ENCODE data around the gene PPARA. TPM values are rescaled to one million over a fixed set of nuclear protein-coding genes. Genes with fewer than 3 reads are reported as not detected.

The PPARA gene
- total RNA-seq, 3 donors from 2014 or later (not counting 1 experiment from before 2014, with no cell fraction given), result 20.1 to 27.8 (median 27.0) TPM

DNA sequence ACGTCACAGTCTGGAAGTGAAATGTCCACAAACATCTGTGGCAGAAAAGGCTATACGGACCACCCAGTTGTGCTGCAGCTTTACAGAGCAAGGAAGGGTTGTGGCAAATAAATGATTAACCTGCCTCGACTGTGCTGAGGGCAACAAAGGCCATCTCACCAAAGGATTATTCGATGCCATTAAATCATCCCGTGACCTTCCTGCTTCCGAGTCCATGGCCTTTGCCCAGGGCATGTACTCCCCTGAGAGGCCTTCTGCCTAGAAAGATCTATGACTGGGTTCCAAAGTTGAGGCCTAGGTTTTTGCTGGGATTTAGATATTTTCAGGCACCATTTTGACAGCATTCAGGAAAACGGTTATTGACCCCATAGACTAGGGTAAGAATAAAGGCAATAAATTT is 90.6 kb downstream of the PPARA start:
- TF ChIP-seq, protein P1, sequence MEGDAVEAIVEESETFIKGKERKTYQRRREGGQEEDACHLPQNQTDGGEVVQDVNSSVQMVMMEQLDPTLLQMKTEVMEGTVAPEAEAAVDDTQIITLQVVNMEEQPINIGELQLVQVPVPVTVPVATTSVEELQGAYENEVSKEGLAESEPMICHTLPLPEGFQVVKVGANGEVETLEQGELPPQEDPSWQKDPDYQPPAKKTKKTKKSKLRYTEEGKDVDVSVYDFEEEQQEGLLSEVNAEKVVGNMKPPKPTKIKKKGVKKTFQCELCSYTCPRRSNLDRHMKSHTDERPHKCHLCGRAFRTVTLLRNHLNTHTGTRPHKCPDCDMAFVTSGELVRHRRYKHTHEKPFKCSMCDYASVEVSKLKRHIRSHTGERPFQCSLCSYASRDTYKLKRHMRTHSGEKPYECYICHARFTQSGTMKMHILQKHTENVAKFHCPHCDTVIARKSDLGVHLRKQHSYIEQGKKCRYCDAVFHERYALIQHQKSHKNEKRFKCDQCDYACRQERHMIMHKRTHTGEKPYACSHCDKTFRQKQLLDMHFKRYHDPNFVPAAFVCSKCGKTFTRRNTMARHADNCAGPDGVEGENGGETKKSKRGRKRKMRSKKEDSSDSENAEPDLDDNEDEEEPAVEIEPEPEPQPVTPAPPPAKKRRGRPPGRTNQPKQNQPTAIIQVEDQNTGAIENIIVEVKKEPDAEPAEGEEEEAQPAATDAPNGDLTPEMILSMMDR (IDR thresholded peaks at IDR 0.05), result no peak
- Histone ChIP-seq H3K27me3 (ENCODE audit: control insufficient read depth, insufficient read depth, low read length) (no peaks in the 10 kb centered on the region), H3K4me3 (ENCODE audit: low read length) (no peak overlapping the region), H3K9me3 (ENCODE audit: control insufficient read depth, insufficient read depth, low read length) (no peaks in the 10 kb centered on the region), H3K4me1 (ENCODE audit: control insufficient read depth, insufficient read depth, low read length) (peaks cover 24% of the 10 kb centered on the region), H3K36me3 (ENCODE audit: control insufficient read depth, insufficient read depth, low read length) (peaks cover 10% of the 10 kb centered on the region), H3K27ac (ENCODE audit: low read length) (no peak overlapping the region)
- H3K27me3 Mint-ChIP-seq (ENCODE audit: low read depth in 2 of 2), result no peaks in the 10 kb centered on the region
- ATAC-seq, result no peak
- no peak overlapping the region for H3K4me3 Mint-ChIP-seq
- no peaks in the 10 kb centered on the region for H3K36me3 Mint-ChIP-seq
- H3K4me1 Mint-ChIP-seq, result peaks cover 19 to 28% of the 10 kb centered on the region in 2 donors
- intact Hi-C loops (cut with micrococcal nuclease), result no loop called here
- 97% methylated on average over 7 of the region's 7 CpGs for WGBS (ENCODE audit: insufficient coverage)
- H3K27ac Mint-ChIP-seq, result no peak overlapping the region
- DNase-seq, result no peak
- H3K9me3 Mint-ChIP-seq, result no peaks in the 10 kb centered on the region

DNA sequence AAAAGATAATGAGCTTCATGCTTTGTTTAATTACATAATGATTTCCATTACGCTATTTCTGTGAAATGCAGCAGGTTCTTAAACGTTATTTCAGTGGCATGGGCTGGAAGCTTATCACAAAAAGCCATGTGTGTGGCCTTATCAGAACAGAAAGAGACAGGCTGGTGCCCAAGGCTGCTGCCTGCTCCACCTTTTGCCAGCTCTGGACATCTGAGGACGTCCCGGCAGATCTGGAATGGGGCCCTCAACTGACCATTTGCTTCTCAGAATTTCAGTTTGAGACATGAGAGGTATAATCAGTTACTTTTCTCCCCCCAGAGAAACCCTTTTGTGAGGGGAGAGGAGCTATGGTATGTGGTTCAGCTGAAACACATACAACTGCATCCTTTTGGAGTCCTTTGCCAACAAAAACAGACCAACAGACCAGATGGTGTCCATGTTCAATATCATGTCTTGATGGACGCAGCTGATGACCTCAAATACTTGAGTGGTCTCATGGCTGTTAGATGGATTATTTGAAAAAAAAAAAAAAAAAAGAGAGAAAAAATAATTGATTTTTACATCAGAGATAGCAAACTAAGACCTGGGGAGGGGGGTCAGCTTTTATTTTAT is 91.2 kb downstream of the PPARA start:
- 92% methylated on average over 5 of the region's 5 CpGs for WGBS (ENCODE audit: insufficient coverage)
- intact Hi-C loops (cut with micrococcal nuclease), result no loop called here
- H3K9me3 ChIP-seq (ENCODE audit: control insufficient read depth, insufficient read depth, low read length), result no peaks in the 10 kb centered on the region
- no peak overlapping the region for H3K4me3 Mint-ChIP-seq
- H3K27me3 Mint-ChIP-seq (ENCODE audit: low read depth in 2 of 2), result no peaks in the 10 kb centered on the region
- H3K27me3 ChIP-seq (ENCODE audit: control insufficient read depth, insufficient read depth, low read length), result no peaks in the 10 kb centered on the region
- H3K4me3 ChIP-seq (ENCODE audit: low read length), result no peak overlapping the region
- H3K27ac ChIP-seq (ENCODE audit: low read length), result no peak overlapping the region
- no peaks in the 10 kb centered on the region for H3K9me3 Mint-ChIP-seq
- no peaks in the 10 kb centered on the region for H3K36me3 Mint-ChIP-seq
- TF ChIP-seq, protein P1 (IDR thresholded peaks at IDR 0.05), result no peak
- no peak overlapping the region for H3K27ac Mint-ChIP-seq
- ATAC-seq (no peak), DNase-seq (no peak)
- H3K36me3 ChIP-seq (ENCODE audit: control insufficient read depth, insufficient read depth, low read length), result peaks cover 10% of the 10 kb centered on the region
- H3K4me1 Mint-ChIP-seq, result peaks cover 19 to 32% of the 10 kb centered on the region in 2 donors
- peaks cover 24% of the 10 kb centered on the region for H3K4me1 ChIP-seq (ENCODE audit: control insufficient read depth, insufficient read depth, low read length)

DNA sequence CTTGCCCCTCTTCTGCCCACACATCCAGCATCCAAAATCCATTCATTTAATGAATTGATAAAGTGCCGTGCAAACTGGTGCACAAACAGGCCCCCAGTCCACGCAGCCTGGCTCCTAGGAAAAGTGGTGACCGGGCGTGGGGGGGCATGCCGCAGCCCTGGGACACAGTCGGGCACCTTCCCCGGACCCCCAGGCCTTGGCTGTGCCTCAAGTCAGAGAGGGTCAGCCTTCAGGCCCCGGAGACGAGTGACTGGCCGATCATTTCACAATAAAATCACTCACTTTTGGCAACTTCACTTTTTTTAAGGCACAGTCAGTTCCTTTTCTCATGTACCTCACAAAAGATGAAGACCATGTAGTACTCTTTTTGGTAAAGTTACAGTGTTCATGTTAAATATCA is 91.8 kb downstream of the PPARA start:
- H3K27me3 ChIP-seq (ENCODE audit: control insufficient read depth, insufficient read depth, low read length), result no peaks in the 10 kb centered on the region

More for the DNA sequence above, 91.8 kb downstream of the PPARA start:
- no peaks in the 10 kb centered on the region for H3K9me3 ChIP-seq (ENCODE audit: control insufficient read depth, insufficient read depth, low read length)
- no peak for DNase-seq
- 92% methylated on average over 10 of the region's 10 CpGs for WGBS (ENCODE audit: insufficient coverage)
- no peak overlapping the region for H3K4me3 ChIP-seq (ENCODE audit: low read length)
- H3K27me3 Mint-ChIP-seq (ENCODE audit: low read depth in 2 of 2), result no peaks in the 10 kb centered on the region
- TF ChIP-seq, protein P1 (IDR thresholded peaks at IDR 0.05), result no peak
- intact Hi-C loops (cut with micrococcal nuclease), result no loop called here
- H3K36me3 ChIP-seq (ENCODE audit: control insufficient read depth, insufficient read depth, low read length), result peaks cover 10% of the 10 kb centered on the region
- peaks cover 24% of the 10 kb centered on the region for H3K4me1 ChIP-seq (ENCODE audit: control insufficient read depth, insufficient read depth, low read length)
- H3K9me3 Mint-ChIP-seq, result no peaks in the 10 kb centered on the region
- H3K4me1 Mint-ChIP-seq, result peaks cover 19 to 37% of the 10 kb centered on the region in 2 donors
- H3K27ac Mint-ChIP-seq, result no peak overlapping the region
- no peaks in the 10 kb centered on the region for H3K36me3 Mint-ChIP-seq
- H3K27ac ChIP-seq (ENCODE audit: low read length), result no peak overlapping the region
- H3K4me3 Mint-ChIP-seq, result no peak overlapping the region
- no peak for ATAC-seq

All from natural killer cell (primary cell).